GM18502 (cell line): Measurements from ENCODE around the gene CUEDC2.
A peak's percentile ranks its signal among the peaks of the same experiment; 100 is the strongest.

Experiments
- ATAC-seq: cut with Tn5 transposase; IDR thresholded peaks from one replicate; pipeline ENCODE4 v1.9.1; 2021; ENCODE audit warnings: mild to moderate bottlenecking; ENCODE audit not compliant: unreplicated experiment, poor library complexity

Gene CUEDC2

DNA sequence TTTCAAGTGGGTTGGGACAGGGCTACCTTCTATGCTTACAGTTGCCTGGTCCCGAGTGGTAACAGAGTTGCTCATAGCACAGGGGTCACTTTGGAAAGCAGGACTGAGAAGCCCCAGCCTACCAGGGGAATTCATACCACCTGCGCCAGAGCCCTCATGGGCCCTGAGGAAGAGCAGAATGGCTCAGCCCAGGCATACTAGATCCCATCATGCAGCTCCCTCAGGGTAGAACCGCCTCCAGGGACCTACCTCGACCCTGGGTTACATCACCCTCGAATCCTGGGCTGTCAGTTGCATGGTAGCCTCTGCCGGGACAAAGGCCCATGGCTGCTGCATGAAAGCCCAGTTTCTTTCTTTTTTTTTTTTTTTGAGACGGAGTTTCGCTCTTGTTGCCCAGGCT, 2.9 kb downstream of the CUEDC2 start:
- no peak for ATAC-seq

- ATAC-seq = no peak
Observed at GRCh38 chr10:102426803-102427287, 5.5 kb downstream of the CUEDC2 start.

DNA sequence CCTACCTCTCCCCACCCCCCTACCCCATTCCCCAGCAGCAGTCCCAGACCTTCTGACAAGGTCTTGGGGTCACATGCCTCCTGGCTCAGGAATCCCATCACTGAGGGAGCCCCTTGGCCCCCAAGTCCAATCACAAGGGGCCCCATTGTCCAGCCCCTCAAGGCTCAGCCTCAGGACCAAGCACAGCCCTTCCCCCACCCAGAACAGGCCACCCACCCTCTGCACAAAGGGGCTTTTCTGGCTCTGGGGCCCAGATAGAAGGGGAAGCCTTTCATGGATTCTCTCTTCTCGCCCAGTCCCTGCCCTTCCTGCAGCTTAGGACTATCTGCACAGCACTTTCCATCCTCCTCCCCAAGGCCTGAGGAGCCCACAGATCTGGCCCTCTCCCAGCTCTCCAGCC, 6.9 kb downstream of the CUEDC2 start:
- ATAC-seq = no peak

- no peak for ATAC-seq
Observed at GRCh38 chr10:102424916-102425315, 7.5 kb downstream of the CUEDC2 start.

DNA sequence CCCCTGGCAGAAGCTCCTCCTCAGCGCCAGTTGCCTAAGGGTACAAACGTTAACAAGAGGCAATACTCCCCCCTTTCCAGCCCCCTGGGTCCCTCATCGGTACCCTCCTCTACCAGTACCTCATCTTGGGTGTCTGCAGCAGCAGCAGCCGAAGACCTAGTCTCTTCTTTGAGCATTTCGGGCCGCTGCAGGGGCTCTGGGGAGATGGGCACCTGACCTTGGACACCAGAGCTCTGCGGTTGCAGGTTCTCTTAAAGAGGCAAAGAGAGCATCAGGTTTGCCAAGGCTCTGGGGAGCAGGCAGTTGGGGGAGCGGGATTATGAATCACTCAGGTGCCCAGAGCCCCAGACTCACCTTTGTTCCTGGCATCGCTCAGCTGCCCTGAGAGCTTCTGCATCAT, 8.2 kb downstream of the CUEDC2 start:
- no peak for ATAC-seq

DNA sequence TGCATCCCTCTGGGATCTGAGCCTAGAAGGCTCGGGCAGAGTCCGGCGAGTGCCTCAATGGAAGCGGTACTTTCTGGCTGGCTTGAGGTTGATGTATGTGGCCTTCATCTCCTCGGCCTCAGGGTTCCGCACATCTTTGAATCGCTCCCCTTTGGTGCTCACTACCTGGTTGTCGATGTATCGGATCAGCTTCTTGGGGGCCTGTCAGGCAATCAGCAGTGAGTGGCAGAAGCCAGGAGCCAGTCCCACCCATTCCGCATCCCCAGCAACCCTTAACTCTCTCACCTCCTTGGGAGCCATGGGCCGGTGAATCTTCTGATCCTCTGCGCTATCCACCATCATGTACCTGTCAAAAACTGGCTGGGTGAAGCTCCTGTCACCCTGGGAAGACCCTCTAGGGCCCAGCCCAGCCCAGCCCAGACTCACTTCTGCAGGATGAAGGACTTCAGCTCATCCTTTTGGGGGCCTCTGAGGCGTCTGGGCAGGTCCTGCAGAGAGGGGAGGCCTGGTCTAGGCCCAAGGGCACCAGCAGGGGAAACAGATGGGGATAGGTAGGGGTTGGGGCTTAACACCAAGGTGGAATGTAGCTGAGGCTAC, 8.9 kb downstream of the CUEDC2 start:
- no peak for ATAC-seq

- ATAC-seq = no peak
Observed at GRCh38 chr10:102422545-102423129, 9.7 kb downstream of the CUEDC2 start.

- peak; percentile 1 for ATAC-seq
Observed at GRCh38 chr10:102421757-102422512, 10.4 kb downstream of the CUEDC2 start.

GRCh38 chr10:102421507-102421756, 10.9 kb downstream of the CUEDC2 start:
- ATAC-seq = no peak

DNA sequence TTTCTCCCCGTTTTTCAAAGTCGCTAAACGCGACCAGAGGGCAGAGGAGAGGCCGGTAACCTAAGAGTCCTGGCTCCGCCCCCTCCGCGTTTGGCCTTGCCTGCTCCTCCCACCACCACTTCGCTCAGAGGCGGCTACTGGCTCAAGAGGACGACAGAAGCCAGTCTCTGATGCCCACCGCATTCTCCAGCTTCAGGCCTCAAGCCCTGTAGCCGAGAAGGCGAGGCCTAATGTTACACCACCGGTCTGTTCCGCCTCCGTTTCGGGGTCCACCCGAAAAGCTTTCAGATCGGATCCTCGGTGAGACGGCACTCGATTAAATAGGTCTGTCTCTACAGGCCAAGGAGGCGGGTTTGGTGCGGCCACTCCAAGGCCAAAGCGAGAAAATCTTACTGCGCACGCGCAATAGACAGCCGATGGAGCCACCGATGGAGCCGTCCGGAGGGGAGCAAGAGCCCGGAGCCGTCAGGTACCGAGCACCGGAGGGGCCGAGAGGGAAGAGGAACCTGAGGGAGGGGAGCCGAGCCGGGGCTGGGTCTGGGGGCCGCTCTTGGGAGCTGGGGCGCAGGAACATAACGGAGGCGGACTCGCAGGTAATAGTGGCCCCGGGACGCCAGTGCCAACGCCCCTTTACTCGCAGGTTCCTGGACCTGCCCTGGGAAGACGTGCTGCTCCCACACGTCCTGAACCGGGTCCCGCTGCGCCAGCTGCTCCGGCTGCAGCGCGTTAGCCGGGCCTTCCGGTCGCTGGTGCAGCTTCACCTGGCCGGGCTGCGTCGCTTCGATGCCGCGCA, 11.5 kb downstream of the CUEDC2 start, which contains the start of gene FBXL15:
Gene FBXL15, plus strand, starts transcription at position 123 of the 793 bp plus-strand sequence. Its CDS starts 294 bp downstream, at position 417.
- ATAC-seq = peak; percentile 67

DNA sequence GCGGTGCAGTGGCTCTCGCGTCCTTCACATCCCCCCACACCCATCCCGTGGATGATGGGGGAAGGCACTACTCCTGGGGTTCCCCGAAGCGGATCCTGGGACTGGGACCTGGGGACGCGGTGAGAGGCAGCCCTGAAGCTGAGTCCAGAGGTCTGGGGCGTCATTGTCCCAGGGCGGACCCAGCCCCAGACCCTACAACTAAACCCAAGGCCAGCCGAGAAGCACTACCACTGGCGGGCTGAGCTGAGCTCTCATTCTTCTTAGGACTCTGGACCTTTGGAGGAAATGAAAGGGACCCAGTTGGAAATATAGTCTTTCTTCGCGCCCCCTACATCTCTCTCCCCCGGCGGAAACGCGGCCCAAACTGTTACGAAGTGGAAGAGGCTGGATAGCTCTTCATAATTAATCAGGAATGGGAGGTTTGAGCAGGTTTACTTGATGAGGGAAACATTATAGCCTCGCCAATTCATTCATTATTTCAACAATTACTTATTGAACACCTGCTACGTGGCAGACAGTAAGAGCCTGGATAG, 12.1 kb downstream of the CUEDC2 start:
- ATAC-seq = no peak

DNA sequence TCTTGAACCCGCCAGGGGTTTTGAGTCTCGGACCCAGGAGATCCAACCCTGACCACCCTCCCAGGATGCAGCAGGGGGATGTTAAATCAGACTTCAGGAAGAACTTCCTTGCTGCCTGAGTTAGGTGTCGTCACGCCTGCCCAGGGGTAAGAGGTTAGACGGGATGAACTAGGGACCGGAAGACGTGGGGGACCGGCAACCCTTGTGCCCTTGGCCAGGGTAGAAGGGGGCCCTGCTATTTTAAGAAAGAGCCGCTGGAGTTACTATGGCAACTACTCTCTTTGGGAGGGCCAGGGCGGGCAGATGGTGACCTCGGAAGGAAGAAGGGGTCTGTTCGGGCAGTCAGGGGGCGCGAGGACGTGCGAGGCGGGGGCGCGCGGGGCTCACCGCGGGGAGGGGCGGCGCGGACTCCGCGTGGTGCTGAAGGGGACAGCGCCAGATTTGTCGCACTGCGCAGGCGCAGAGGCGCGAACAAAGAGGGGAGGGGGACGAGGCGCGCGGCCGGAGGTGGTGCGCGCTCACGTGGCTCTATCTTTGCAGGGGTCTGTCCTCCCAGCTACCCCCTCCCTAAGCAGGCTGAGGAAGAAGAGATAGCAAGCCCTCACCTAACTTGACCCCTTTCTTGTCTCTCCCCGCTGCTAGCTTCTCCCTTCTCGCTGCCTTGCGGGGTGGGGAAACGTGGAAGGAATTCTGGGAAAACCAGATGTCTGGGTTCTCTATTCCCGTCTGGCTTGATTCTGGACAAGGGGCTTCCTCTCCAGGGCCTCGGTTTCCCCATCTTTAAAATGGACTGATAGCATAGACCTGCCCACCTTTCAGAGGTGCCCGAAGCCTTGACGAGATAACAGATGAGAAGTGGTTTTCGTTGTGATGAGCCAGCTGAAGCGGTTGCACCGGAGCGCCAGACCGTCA, 12.8 kb downstream of the CUEDC2 start:
- no peak for ATAC-seq

- ATAC-seq = no peak
Observed at GRCh38 chr10:102418622-102419268, 13.6 kb downstream of the CUEDC2 start, which contains the start of gene PSD. Gene PSD, minus strand, starts transcription at chr10:102418785. Its CDS starts 1,747 bp downstream, at chr10:102417038.

- no peak for ATAC-seq
Observed at GRCh38 chr10:102416695-102417094, 15.7 kb downstream of the CUEDC2 start.

GRCh38 chr10:102416283-102416682, 16.1 kb downstream of the CUEDC2 start:
- ATAC-seq = no peak

GRCh38 chr10:102414749-102415148, 17.6 kb downstream of the CUEDC2 start:
- ATAC-seq = no peak

GRCh38 chr10:102413806-102414561, 18.4 kb downstream of the CUEDC2 start:
- ATAC-seq = no peak

GRCh38 chr10:102413053-102413705, 19.2 kb downstream of the CUEDC2 start:
- ATAC-seq = no peak
